ENCODE measurements around the gene CTDNEP1.
A peak's percentile ranks its signal among the peaks of the same experiment; 100 is the strongest.

CTDNEP1 gene

DNA sequence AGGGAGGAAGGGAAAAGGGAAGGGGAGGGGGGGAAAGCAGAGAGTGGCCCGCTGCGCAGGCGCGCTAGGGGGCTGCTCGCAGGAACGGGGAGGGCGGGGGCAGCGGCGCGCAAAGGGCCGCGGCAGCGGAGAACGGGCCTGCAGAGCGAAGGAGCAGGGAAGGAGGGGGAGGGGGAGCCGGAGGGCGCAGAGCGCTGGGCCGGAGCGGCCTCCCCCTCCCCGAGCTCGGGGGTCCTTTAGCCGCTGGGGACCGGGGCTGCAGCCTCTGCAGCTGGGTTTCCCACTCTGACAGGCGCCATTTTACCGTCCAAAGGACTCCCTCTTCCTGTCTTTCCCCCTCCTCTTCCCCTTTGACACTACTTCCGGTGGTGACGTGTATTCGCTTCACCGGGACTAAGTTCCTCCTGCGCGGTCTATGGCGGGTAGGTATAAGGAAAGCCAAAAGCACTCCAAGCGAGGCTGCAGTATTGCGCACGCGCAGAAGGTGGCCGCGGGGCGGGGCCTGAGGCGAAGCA is at the start of gene CTDNEP1:
CTDNEP1 (minus strand) TSS at position 74 of the 515 bp plus-strand sequence. CDS start 438 bp downstream, outside the sequence.
- peak; percentile 94 for DNase-seq

DNA sequence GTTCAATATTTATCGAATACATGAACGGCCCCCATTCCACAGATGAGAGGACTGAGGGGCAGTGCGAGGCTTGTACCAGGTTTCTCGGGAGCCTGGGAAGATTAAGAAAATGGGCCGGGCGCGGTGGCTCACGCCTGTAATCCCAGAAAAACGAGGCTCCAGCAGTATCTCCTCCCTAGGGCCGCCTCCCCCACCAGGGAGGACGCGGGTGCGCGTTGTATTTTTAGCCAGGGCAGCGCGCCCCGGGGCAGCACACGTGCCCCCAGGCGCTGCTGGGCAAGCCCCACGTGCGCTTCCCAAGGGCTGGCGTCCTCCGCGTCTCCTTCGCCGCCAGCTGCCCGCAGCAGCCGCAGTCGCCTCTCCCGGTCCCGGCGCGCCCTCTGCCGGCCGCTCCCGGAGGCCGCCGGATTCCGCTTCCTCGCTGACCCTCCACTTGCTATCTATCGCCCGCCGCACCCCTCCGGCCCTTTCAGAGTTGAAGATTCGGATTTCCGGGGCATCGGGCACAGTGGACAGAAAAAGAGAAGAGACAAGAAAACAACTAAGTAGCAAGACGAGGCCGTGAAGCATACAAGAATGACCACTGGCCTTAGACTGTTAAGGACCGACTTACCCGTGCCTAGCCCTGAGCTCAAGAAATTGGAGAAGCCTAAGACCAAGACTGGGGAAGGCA is 44.8 kb upstream of the CTDNEP1 start:
- peak; percentile 38 for DNase-seq

DNA sequence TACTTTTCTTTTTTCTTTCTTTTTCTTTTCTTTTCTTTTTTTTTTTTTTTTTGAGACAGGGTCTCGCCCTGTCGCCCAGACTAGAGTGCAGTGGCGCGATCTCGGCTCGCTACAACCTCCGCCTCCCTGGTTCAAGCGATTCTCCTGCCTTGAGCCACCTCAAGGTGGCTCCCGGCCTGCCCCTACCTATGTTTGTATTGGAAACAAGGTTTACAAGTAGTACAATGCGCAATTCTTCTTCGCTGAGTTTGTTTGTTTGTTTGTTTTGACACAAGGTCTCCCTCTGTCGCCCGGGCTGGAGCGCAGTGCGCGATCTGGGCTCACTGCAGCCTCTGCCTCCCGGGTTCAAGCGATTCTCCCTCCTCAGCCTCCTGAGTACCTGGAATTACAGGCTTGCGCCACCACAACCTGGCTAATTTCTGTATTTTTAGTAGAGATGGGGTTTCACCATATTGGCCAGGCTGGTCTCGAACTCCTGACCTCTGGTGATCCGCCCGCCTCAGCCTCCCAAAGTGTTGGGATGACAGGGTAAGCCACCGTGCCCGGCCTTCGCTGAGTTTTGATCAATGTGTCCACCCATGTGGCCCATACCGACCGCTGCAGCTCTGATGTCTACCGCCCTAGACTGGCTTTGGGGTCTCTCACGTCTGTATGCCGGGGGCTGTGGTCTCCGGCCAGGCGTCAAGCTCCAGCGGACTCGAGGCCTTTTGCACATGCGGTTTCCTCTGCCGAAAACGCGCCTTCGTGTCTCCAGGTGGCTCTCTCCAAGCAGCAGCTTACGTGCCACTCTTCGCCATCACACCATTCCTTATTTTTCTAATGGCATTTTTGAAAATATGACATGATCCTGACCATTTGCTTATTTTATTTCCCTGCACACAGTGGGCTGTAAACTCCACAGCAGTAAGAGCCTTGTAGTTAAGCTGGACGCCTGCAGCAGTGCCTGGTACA is 44.0 kb upstream of the CTDNEP1 start:
- DNase-seq = no peak

DNA sequence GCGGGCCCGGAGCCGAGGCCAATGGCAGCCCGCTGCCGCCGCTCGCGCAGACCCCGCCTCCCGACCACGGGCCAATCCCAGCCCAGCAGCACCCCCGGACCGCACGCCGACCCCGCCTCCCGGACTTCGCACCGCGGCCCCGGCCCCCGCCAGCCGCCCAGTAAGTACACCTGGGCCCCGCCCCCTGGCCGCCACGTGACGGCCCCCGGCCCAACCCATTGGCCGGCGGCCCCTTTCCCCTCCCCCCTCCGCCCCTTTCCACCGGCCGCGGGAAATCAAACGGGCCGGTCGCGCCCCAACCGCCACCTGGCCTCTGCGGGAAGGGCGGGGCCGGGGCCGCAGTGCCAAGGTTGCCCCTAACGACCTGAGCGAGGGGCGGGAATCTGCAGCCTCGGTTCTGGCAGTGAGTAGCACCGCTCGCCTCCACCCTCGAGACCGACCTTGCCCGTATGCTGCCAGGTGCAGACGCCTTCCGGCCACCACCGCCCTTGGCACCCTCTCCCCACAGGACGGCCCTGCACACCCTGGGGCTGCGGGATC is 43.1 kb upstream of the CTDNEP1 start, which contains the start of gene YBX2:
YBX2 (minus strand) TSS at position 26 of the 540 bp plus-strand sequence. CDS start 139 bp downstream, outside the sequence.
- peak; percentile 55 for DNase-seq

DNA sequence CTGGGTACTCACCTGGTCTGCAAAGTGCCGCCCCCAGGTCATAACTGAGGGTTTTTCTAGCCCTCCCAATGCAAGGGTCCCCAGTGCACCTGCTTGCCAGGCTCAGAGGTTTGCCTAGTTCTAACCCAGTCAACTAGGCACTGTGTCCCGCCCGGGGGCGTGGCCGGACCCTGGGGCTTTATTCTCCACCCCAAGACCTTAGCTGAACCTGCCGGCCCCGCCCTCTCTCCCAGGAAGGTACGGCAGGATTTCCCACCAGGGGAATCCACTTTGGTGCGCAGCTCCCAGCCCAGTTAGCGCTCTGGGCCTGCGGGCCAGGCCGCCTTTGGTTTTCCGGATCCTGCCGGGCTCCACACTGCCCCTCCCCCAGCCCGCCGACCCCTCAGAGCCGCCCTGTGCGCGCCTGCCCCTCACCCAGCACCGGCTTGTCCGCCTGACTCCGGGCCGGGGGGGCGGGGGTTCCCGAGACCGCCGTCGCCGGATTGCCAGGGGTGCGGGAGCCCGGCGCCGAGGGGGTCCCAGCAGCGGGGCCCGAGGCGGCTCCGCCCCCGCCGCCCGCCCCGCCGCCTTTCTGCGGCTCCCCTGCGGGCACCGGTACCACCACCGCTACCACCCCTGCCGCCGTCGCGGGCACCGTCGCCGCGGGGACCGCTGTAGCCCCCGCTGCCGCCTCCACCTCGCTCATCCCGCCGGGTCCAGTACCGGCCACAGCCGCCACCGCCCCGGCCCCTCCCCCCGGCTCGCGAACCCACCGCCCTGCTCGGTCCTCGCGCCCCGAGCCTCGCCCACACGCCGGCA is 42.5 kb upstream of the CTDNEP1 start:
- DNase-seq = no peak

DNA sequence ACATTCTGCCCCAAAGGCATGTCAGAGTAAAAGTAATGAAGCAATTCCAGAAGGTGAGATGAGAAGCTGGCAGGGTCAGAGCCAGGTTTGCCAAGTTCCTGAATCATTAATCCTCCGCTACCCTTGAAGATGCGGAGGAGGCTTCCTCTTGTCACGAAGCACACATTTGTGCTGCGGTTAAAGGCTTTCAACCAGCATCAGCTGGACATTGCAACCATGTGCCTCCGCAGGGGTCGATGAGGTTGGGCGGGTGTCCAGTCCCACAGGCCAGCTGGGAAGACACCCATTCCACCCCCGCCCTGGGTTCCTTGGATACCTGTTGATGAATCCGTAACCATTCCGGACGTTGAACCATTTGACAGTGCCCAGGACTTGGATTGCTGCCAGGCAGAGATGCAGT is 41.6 kb upstream of the CTDNEP1 start:
- no peak for DNase-seq

DNA sequence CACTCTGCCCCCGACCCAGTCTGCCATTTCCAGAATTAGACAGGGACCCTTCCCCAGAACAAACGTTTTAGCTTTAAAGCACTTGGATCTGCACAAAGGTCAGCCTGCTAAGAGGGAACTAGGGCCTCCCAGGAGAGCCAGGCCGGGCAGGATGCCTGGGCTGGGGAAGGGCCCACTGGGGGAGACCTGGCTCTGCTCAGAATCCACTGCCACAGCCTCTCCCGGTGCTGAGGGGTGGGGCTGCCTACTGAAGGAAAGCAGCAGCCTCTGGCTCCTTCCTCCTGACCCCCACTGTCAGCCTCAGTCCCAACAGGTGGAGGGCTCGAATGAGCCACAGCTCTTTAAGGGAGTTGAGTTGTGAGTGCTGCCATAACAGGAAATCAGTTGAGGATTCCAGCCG is 41.2 kb upstream of the CTDNEP1 start:
- DNase-seq = no peak

DNA sequence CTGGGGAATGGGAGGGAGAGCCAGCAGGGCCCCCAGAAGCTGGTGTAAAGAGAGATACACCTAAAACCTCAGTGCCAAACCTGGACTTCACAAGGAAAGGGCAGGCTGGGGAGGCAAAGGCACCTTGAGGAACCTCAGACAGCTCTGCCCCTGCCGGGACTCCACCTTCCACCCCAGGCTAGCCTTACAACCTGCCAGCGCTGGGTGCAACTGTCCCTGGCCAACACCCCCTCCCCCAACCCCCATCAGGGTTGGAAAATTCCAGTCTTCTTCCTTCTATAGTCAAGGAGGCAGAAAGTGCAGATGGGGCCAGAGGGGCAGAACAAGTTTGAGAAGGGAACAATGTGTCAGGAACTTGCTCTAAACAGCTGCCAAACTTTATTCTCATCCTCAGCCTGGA is 40.7 kb upstream of the CTDNEP1 start:
- DNase-seq = no peak

DNA sequence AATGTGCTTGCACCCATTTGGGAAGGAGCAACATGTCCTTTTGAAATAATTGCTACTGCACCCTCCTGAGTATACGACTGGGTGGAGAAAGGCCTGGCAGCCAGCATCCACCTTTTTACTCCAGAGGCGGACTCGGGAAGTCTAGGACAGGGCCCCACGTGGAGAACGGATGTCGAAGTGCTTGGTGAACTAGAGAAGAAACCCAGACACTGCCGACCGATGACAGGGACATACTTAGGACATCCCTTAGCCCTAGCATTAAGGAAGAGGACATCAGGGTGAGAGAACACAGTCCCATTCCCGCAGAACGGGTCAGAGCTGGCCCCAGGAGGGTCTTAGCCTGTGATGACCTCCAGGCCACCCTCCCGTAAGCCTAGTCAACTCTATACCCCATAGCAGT is 39.2 kb upstream of the CTDNEP1 start:
- no peak for DNase-seq

DNA sequence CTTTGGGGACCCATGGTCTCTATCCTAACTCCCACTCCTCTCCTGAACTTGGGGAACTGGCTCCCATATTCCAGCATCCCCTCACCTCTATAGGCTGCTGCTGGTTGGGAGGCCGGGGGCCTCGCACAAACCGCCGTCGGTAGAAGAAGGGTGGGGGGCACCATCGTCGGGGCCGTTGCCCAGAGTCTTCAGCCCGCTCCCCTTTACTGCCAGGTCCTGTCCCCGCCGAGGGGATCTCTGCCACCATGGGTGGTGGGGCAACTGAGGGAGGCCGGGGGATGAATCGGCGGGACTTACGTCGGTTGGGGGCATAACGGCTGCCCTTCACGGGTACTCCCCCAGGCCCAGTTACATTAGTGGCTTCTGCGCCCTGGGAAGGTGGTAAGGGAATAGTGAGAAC is 38.6 kb upstream of the CTDNEP1 start:
- no peak for DNase-seq

DNA sequence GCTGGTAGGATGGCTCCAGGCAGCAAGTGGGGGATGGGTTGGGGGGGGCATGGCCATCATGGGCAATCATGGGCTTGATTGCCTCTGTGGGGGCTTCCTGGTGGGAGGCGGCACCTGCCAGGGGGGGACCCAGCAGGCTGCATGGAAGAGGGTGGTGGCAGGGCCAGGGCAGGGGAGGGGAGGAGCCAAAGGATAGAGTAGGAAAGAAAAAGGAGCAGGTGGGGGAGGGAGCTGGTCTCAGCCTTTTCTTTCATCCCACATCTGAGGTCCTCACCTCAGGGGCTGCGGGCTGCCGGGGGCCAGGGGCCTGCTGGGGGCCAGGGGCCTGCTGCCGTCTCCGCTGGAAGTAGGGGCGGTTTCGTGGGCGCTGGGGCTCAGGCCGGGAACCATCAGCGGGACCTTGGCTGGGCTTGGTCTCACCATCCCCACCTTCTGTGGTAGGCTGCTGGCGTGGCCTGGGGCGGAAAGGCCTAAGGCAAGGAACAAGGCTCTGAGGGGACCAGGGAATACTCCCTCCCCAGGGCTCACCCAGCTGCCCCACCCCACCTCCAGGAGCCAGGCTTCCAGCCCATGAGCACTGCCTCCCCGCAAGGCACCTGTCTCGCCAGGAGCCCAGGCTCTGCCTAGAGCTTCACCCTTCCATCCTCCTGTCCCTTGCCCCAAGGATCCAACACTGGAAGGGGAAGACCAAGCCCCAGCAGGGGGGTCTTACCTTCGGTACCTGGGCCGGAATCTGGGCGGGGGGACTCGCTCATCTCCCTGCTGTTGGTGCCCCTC is 37.9 kb upstream of the CTDNEP1 start:
- DNase-seq = no peak

DNA sequence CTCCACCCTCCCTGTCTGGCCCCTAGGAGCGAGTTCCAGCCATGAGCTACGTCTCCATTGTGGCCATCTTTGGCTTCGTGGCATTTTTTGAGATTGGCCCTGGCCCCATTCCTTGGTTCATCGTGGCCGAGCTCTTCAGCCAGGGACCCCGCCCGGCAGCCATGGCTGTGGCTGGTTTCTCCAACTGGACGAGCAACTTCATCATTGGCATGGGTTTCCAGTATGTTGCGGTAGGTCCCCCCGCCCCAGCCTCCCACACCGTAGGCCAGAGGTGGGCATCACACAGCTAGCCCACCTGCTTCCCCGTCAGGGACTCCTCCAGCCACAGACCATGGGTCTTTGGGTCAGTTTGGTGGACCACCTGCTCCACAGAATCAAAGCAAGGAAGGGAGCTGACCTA is 34.1 kb upstream of the CTDNEP1 start:
- no peak for DNase-seq

DNA sequence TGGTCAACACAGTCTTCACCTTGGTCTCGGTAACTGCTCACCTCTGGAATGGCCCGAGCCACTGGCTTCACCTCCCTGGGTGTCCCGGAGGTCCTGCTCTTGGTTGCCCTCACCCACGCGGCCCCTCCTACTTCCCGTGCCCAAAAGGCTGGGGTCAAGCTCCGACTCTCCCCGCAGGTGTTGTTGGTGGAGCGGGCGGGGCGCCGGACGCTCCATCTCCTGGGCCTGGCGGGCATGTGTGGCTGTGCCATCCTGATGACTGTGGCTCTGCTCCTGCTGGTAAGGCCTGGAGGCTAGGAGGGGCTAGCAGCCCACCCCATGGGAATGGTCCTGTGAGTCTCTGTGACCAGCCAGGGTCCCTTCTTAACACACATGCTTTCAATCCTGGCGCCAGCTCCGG is 33.4 kb upstream of the CTDNEP1 start:
- no peak for DNase-seq

DNA sequence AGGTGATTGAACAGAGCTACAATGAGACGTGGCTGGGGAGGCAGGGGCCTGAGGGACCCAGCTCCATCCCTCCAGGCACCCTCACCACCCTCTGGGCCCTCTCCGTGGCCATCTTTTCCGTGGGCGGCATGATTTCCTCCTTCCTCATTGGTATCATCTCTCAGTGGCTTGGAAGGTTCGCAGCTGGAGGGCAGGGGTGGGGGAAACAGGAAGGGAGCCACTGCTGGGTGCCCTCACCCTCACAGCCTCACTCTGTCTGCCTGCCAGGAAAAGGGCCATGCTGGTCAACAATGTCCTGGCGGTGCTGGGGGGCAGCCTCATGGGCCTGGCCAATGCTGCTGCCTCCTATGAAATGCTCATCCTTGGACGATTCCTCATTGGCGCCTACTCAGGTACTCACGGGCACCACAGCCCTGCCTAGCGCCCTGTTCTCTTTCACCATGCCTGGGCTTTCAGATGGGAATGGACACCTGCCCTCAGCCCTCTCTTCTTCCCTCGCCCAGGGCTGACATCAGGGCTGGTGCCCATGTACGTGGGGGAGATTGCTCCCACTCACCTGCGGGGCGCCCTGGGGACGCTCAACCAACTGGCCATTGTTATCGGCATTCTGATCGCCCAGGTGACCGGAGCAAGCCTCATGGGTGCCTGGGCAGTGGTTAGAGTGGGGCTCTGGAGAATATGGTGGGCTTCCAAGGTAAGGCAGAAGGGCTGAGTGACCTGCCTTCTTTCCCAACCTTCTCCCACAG is 32.1 kb upstream of the CTDNEP1 start:
- no peak for DNase-seq

DNA sequence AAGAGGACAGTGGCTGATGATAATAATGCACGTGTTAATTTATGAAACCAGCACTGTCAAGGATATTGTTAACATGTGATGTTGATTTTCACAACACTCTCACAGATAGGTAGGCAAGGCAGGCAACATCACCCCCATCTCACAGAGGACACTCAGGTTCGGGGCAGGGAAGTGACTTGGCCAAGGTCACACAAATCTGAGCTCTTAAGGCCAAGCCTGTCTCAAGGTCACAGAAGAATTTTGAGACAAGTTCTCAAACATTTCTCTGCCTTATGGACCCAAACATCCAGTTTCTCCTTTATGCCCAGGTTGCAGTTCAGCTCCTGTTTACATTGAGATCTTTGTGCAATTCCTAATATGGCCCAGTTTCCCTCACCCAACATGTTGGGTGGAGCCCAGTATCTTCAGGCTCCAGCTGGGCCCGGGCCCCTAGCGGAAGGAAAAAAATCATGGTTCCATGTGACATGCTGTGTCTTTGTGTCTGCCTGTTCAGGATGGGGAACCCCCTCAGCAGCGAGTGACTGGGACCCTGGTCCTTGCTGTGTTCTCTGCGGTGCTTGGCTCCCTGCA is 31.3 kb upstream of the CTDNEP1 start:
- no peak for DNase-seq

DNA sequence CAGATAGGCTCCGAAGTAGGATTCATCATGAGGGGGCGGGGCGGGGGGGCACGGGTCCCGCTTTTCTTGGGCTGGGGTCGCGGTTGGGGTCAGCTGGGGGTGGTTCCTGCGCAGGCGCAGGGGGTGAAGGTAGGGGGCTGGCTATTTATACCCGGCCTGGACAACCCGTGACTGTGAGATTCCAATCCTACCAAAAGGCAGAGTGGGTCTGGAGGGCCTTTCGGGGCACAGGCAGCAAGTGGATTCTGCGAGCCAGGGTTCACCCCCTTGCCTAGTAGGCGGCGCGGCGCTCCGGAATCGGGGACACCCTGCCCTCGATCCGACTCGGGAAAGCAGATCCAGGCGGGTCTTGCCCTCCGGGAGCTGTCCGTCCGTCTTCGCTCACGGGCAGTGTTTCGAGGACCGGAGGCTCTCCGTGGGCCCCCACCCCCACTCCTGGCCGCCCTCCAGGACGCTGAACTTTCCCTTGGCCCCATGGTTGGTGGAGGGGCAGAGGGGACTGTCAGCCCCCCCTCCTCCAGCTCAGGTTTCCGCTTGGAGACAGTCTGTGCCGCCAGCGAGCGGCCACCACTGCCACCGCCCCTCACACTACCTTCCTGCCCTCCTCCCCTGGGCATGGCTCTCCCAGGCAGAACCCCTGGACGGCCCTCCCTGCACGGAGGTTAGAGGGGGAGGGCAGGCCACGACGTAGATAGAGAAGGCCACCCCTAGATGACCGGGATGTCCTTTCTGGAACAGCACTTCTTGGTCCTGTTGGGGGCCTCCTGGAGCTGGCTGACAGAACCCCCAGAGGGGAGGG is 30.6 kb upstream of the CTDNEP1 start:
- no peak for DNase-seq

DNA sequence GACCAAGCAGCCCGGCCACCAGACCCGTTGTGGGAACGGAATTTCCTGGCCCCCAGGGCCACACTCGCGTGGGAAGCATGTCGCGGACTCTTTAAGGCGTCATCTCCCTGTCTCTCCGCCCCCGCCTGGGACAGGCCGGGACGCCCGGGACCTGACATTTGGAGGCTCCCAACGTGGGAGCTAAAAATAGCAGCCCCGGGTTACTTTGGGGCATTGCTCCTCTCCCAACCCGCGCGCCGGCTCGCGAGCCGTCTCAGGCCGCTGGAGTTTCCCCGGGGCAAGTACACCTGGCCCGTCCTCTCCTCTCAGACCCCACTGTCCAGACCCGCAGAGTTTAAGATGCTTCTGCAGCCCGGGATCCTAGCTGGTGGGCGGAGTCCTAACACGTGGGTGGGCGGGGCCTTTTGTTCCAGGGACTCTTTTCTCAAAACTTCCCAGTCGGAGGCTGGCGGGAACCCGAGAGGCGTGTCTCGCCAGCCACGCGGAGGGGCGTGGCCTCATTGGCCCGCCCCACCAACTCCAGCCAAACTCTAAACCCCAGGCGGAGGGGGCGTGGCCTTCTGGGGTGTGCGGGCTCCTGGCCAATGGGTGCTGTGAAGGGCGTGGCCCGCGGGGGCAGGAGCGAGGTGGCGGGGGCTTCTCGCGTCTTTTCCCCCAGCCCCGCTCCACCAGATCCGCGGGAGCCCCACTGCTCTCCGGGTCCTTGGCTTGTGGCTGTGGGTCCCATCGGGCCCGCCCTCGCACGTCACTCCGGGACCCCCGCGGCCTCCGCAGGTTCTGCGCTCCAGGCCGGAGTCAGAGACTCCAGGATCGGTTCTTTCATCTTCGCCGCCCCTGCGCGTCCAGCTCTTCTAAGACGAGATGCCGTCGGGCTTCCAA is 29.8 kb upstream of the CTDNEP1 start, which contains the start of gene SLC2A4:
SLC2A4 (plus strand) TSS at position 645 of the 879 bp plus-strand sequence; CDS start at position 862, 217 bp downstream.
- DNase-seq = peak; percentile 64

DNA sequence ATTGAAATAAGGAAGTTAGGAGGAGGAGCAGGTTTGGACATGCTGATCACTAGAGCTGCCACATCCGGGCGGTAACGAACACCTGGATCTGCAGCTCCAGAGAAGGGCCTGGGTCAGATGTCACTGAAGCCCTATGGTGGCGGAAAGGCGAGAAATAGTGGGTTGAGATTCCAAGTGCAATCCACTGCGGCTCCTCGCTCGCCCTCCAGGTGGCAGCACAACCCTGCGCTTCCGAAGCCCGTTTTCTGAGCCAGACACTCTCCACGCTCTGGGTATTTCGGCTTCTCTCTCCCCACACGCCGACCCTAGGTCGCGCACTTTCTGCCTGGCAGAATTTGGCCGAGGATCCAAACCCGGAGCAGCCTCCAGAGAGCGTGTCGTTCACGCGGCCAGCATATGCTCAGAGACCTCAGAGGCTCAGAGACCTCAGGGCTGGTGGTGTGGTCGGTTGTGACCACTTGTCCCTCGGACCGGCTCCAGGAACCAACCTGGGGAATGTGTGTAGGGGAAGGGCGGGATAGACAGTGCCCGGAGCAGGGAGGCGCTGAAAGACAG is 29.1 kb upstream of the CTDNEP1 start:
- DNase-seq = peak; percentile 79

All from activated effector memory CD4-positive, alpha-beta T cell treated with Interleukin-2 at 50 U/mL for 16 hours (primary cell).